GM21515 (cell line): Measurements from ENCODE around the gene AVPR1B.

Experiments
- ATAC-seq: cut with Tn5 transposase; IDR thresholded peaks from one replicate; pipeline ENCODE4 v1.9.1; 2021; ENCODE audit not compliant: unreplicated experiment

The AVPR1B gene

GRCh38 chr1:206112600-206113301 lies 4.4 kb downstream of the AVPR1B start:
- ATAC-seq: no peak

- no peak for ATAC-seq
These were observed 5.8 kb downstream of the AVPR1B start for GRCh38 chr1:206111271-206111927.

GRCh38 chr1:206110820-206111219 lies 6.4 kb downstream of the AVPR1B start:
- no peak for ATAC-seq

- no peak for ATAC-seq
These were observed 7.0 kb downstream of the AVPR1B start for GRCh38 chr1:206110161-206110560.

GRCh38 chr1:206109718-206110117 lies 7.5 kb downstream of the AVPR1B start:
- ATAC-seq: no peak

- ATAC-seq: no peak
These were observed 8.6 kb downstream of the AVPR1B start for GRCh38 chr1:206108635-206109034.

GRCh38 chr1:206107168-206107544 lies 10.0 kb downstream of the AVPR1B start:
- ATAC-seq: no peak

- ATAC-seq: no peak
These were observed 10.6 kb downstream of the AVPR1B start for GRCh38 chr1:206106328-206107167.

GRCh38 chr1:206105464-206105995 lies 11.7 kb downstream of the AVPR1B start:
- ATAC-seq: no peak

GRCh38 chr1:206103979-206104378 lies 13.2 kb downstream of the AVPR1B start:
- no peak for ATAC-seq

GRCh38 chr1:206102292-206102936 lies 14.8 kb downstream of the AVPR1B start:
- no peak for ATAC-seq

GRCh38 chr1:206101351-206102045 lies 15.7 kb downstream of the AVPR1B start:
- ATAC-seq: no peak

- ATAC-seq: no peak
These were observed 16.9 kb downstream of the AVPR1B start for GRCh38 chr1:206100226-206100815.

- no peak for ATAC-seq
These were observed 18.8 kb downstream of the AVPR1B start for GRCh38 chr1:206098242-206098919.

GRCh38 chr1:206097381-206097780 lies 19.8 kb downstream of the AVPR1B start:
- no peak for ATAC-seq

- ATAC-seq: no peak
These were observed 23.2 kb downstream of the AVPR1B start for GRCh38 chr1:206094024-206094423.

GRCh38 chr1:206089341-206089740 lies 27.8 kb downstream of the AVPR1B start:
- ATAC-seq: no peak

GRCh38 chr1:206087091-206087490 lies 30.1 kb downstream of the AVPR1B start:
- ATAC-seq: no peak

- no peak for ATAC-seq
These were observed 33.4 kb downstream of the AVPR1B start for GRCh38 chr1:206083750-206084149.
